IMR-90 (cell line): Measurements from ENCODE around the gene PPY.

Source experiments
- BHLHE40 ChIP-seq: fragments of 150-350 bp; IDR thresholded peaks from 2 replicates; pipeline ENCODE4 v1.6.1; 2016; ENCODE audit warnings: mild to moderate bottlenecking, low read depth, low read length
- CEBPB ChIP-seq: IDR thresholded peaks from 2 replicates; pipeline ENCODE4 v1.6.1; 2012; ENCODE audit warnings: low read depth, low read length, improper control_type of control experiment
- CHD1 ChIP-seq: IDR thresholded peaks from 2 replicates; pipeline ENCODE4 v1.6.1; 2012; ENCODE audit warnings: low read depth, low read length, improper control_type of control experiment
- CTCF ChIP-seq: conservative IDR thresholded peaks from 2 replicates; pipeline ENCODE4 v1.5.1; 2012; ENCODE audit warnings: mild to moderate bottlenecking, low read depth, low read length, improper control_type of control experiment
- MAZ ChIP-seq: IDR thresholded peaks from 2 replicates; pipeline ENCODE4 v1.6.1; 2012; ENCODE audit warnings: low read depth, mild to moderate bottlenecking, low read length, improper control_type of control experiment, moderate library complexity, borderline replicate concordance
- POLR2A ChIP-seq: IDR thresholded peaks from 2 replicates; pipeline ENCODE4 v1.6.1; 2012; ENCODE audit warnings: mild to moderate bottlenecking, low read depth, low read length
- RAD21 ChIP-seq: IDR thresholded peaks from 2 replicates; pipeline ENCODE4 v1.6.1; 2012; ENCODE audit warnings: low read length, improper control_type of control experiment
- RCOR1 ChIP-seq: IDR thresholded peaks from 2 replicates; pipeline ENCODE4 v1.6.1; 2012; ENCODE audit warnings: mild to moderate bottlenecking, low read length, improper control_type of control experiment; ENCODE audit not compliant: insufficient replicate concordance
- RFX5 ChIP-seq: IDR thresholded peaks from 2 replicates; pipeline ENCODE4 v1.8.0; 2012; ENCODE audit warnings: low read depth, mild to moderate bottlenecking, low read length, moderate library complexity
- SMC3 ChIP-seq: fragments of 150-350 bp; IDR thresholded peaks from 2 replicates; pipeline ENCODE4 v1.6.1; 2016; ENCODE audit warnings: low read depth, mild to moderate bottlenecking, antibody characterized with exemption, low read length, moderate library complexity
- USF2 ChIP-seq: fragments of 150-350 bp; IDR thresholded peaks from 2 replicates; pipeline ENCODE4 v1.6.1; 2017; ENCODE audit warnings: mild to moderate bottlenecking, antibody characterized with exemption, low read length, low read depth

GRCh38 chr17:43984521-43984920 is 42.2 kb upstream of the PPY start:
- TF ChIP-seq CTCF, result no peak
- no peak for TF ChIP-seq RFX5
- no peak for TF ChIP-seq POLR2A
- no peak for TF ChIP-seq CEBPB
- TF ChIP-seq RCOR1, result no peak
- no peak for TF ChIP-seq MAZ
- TF ChIP-seq SMC3, result no peak
- no peak for TF ChIP-seq RAD21
- TF ChIP-seq USF2, result no peak
- TF ChIP-seq CHD1, result no peak
- no peak for TF ChIP-seq BHLHE40
